ENCODE data around the gene FCRLB.

GRCh38 chr1:161681879-161682278, 39.5 kb upstream of the FCRLB start:
- TF ChIP-seq, protein P1, sequence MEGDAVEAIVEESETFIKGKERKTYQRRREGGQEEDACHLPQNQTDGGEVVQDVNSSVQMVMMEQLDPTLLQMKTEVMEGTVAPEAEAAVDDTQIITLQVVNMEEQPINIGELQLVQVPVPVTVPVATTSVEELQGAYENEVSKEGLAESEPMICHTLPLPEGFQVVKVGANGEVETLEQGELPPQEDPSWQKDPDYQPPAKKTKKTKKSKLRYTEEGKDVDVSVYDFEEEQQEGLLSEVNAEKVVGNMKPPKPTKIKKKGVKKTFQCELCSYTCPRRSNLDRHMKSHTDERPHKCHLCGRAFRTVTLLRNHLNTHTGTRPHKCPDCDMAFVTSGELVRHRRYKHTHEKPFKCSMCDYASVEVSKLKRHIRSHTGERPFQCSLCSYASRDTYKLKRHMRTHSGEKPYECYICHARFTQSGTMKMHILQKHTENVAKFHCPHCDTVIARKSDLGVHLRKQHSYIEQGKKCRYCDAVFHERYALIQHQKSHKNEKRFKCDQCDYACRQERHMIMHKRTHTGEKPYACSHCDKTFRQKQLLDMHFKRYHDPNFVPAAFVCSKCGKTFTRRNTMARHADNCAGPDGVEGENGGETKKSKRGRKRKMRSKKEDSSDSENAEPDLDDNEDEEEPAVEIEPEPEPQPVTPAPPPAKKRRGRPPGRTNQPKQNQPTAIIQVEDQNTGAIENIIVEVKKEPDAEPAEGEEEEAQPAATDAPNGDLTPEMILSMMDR (conservative IDR thresholded peaks at IDR 0.05) = no peak
- no peak for TF ChIP-seq ZFX (IDR thresholded peaks at IDR 0.05)
